Measurements from ENCODE around the gene PON1.

DNA sequence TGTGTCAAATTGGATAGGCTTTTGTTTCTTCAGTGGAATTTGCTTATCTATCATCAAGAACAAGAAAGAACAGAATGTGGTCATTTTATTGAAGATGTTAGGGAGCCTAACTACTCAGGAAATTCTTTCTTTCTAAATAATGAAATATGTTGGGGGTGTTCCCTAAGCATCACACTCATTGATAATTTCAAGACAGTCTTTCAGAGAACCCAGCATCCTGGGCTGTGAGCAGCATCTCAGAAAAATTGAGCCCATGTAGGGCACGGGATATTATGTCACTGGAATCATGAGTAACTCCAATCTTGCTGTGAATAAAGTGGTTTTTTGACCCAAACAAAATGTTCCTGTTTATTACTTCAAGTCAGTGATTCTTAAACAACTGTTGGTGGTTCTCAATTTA is 27.3 kb downstream of the PON1 start:
- no peak for TF ChIP-seq POLR2A (IDR thresholded peaks at IDR 0.05)
- TF ChIP-seq, protein P1, sequence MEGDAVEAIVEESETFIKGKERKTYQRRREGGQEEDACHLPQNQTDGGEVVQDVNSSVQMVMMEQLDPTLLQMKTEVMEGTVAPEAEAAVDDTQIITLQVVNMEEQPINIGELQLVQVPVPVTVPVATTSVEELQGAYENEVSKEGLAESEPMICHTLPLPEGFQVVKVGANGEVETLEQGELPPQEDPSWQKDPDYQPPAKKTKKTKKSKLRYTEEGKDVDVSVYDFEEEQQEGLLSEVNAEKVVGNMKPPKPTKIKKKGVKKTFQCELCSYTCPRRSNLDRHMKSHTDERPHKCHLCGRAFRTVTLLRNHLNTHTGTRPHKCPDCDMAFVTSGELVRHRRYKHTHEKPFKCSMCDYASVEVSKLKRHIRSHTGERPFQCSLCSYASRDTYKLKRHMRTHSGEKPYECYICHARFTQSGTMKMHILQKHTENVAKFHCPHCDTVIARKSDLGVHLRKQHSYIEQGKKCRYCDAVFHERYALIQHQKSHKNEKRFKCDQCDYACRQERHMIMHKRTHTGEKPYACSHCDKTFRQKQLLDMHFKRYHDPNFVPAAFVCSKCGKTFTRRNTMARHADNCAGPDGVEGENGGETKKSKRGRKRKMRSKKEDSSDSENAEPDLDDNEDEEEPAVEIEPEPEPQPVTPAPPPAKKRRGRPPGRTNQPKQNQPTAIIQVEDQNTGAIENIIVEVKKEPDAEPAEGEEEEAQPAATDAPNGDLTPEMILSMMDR (IDR thresholded peaks at IDR 0.05) = no peak
